ENCODE data around the gene WDR49.

Gene WDR49

GRCh38 chr3:167445491-167445890 lies 208.3 kb downstream of the WDR49 start:
- Histone ChIP-seq H3K4me3 (ENCODE audit: low read depth in 1 of 2, low read length in 2 of 2) (no peak overlapping the region), H3K4me1 (ENCODE audit: control insufficient read depth in 1 of 2, insufficient read depth in 2 of 2, low read length in 2 of 2) (no peaks in the 10 kb centered on the region), H3K9ac (ENCODE audit: low read depth in 1 of 2, low read length in 2 of 2) (no peak overlapping the region), H3K27ac (ENCODE audit: low read depth, low read length) (no peak overlapping the region), H3K9me3 (ENCODE audit: control insufficient read depth in 1 of 2, low read length in 2 of 2) (no peaks in the 10 kb centered on the region), H3K36me3 (ENCODE audit: control insufficient read depth in 1 of 2, insufficient read depth in 2 of 2, low read length in 2 of 2) (no peaks in the 10 kb centered on the region), H3K27me3 (ENCODE audit: control insufficient read depth in 1 of 2, insufficient read depth in 2 of 2, low read length in 2 of 2) (no peaks in the 10 kb centered on the region)

DNA sequence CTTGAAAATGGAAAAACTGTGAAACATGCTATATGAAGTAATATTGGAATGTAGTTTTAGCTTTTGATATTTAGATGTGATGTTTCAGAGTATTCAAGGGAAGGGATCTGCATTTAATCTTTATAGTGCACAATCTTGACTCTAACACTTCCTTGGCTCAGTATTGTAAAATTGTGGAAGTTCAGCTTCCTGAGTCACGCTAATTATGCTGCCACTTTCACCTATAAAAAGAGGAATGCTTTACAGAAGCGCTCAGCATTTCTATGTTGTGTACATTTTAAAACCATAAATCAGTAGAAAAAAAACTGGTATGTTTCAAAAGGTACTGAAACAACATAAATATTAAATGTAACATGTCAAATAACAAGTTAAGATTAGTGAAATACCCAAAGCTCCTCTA lies 212.5 kb downstream of the WDR49 start:
- no peaks in the 10 kb centered on the region for H3K4me1 ChIP-seq (ENCODE audit: control insufficient read depth in 1 of 2, insufficient read depth in 2 of 2, low read length in 2 of 2)
- H3K27ac ChIP-seq (ENCODE audit: low read depth, low read length), result no peak overlapping the region
- no peak overlapping the region for H3K4me3 ChIP-seq (ENCODE audit: low read depth in 1 of 2, low read length in 2 of 2)
- H3K36me3 ChIP-seq (ENCODE audit: control insufficient read depth in 1 of 2, insufficient read depth in 2 of 2, low read length in 2 of 2), result no peaks in the 10 kb centered on the region
- no peaks in the 10 kb centered on the region for H3K27me3 ChIP-seq (ENCODE audit: control insufficient read depth in 1 of 2, insufficient read depth in 2 of 2, low read length in 2 of 2)
- no peaks in the 10 kb centered on the region for H3K9me3 ChIP-seq (ENCODE audit: control insufficient read depth in 1 of 2, low read length in 2 of 2)
- H3K9ac ChIP-seq (ENCODE audit: low read depth in 1 of 2, low read length in 2 of 2), result no peak overlapping the region

GRCh38 chr3:167437428-167438139 lies 216.2 kb downstream of the WDR49 start:
- Histone ChIP-seq H3K27me3 (ENCODE audit: control insufficient read depth in 1 of 2, insufficient read depth in 2 of 2, low read length in 2 of 2) (no peaks in the 10 kb centered on the region), H3K36me3 (ENCODE audit: control insufficient read depth in 1 of 2, insufficient read depth in 2 of 2, low read length in 2 of 2) (no peaks in the 10 kb centered on the region), H3K4me3 (ENCODE audit: low read depth in 1 of 2, low read length in 2 of 2) (no peak overlapping the region), H3K9ac (ENCODE audit: low read depth in 1 of 2, low read length in 2 of 2) (no peak overlapping the region), H3K4me1 (ENCODE audit: control insufficient read depth in 1 of 2, insufficient read depth in 2 of 2, low read length in 2 of 2) (no peaks in the 10 kb centered on the region), H3K27ac (ENCODE audit: low read depth, low read length) (no peak overlapping the region), H3K9me3 (ENCODE audit: control insufficient read depth in 1 of 2, low read length in 2 of 2) (no peaks in the 10 kb centered on the region)
